Endodermal cell (in vitro differentiated cells): ENCODE data around the gene HAGH. TPM values are rescaled to one million over a fixed set of nuclear protein-coding genes. Genes with fewer than 3 reads are reported as not detected.

Source experiments
- DNase-seq: peaks from one replicate; pipeline ENCODE4 v3.0.0-alpha.2; 2017
- H3K27ac ChIP-seq: 2 replicates; pipeline ENCODE4 v1.5.1; 2013; ENCODE audit warnings: mild to moderate bottlenecking, low read depth, low read length, moderate library complexity
- H3K27me3 ChIP-seq: 2 replicates; pipeline ENCODE4 v1.6.1; 2013; ENCODE audit warnings: mild to moderate bottlenecking, low read length, moderate library complexity; ENCODE audit not compliant: insufficient read depth, control insufficient read depth, poor library complexity, severe bottlenecking
- H3K36me3 ChIP-seq: 2 replicates; pipeline ENCODE4 v1.7.0; 2013; ENCODE audit warnings: mild to moderate bottlenecking, low read length, moderate library complexity; ENCODE audit not compliant: control insufficient read depth, insufficient read depth
- H3K4me1 ChIP-seq: one replicate; pipeline ENCODE4 v1.7.0; 2013; ENCODE audit warnings: low read length; ENCODE audit not compliant: control insufficient read depth, insufficient read depth
- H3K4me3 ChIP-seq: 2 replicates; pipeline ENCODE4 v1.5.1; 2013; ENCODE audit warnings: mild to moderate bottlenecking, low read length, moderate library complexity
- H3K9ac ChIP-seq: 2 replicates; pipeline ENCODE4 v1.6.1; 2013; ENCODE audit warnings: mild to moderate bottlenecking, low read length, moderate library complexity; ENCODE audit not compliant: poor library complexity, severe bottlenecking; ENCODE audit errors: extremely low read depth
- H3K9me3 ChIP-seq: 2 replicates; pipeline ENCODE4 v1.6.1; 2013; ENCODE audit warnings: mild to moderate bottlenecking, low read length, moderate library complexity; ENCODE audit not compliant: control insufficient read depth
- H3K27ac Mint-ChIP-seq: 2 replicates; pipeline ENCODE4 v1.8.0; 2020; ENCODE audit warnings: mixed read lengths
- H3K27me3 Mint-ChIP-seq: 2 replicates; pipeline ENCODE4 v1.8.0; 2021; ENCODE audit warnings: mild to moderate bottlenecking, mixed read lengths; ENCODE audit not compliant: insufficient read depth
- H3K36me3 Mint-ChIP-seq: 2 replicates; pipeline ENCODE4 v1.8.0; 2020; ENCODE audit warnings: low read depth, mixed read lengths
- H3K4me1 Mint-ChIP-seq: 2 replicates; pipeline ENCODE4 v1.8.0; 2020; ENCODE audit warnings: mixed read lengths
- H3K4me3 Mint-ChIP-seq: 2 replicates; pipeline ENCODE4 v1.8.0; 2020; ENCODE audit warnings: mild to moderate bottlenecking, moderate library complexity, mixed read lengths
- H3K9me3 Mint-ChIP-seq: 2 replicates; pipeline ENCODE4 v1.8.0; 2020; ENCODE audit warnings: mild to moderate bottlenecking, mixed read lengths
- CTCF ChIP-seq: fragments of 200-600 bp; sonication (generic); conservative IDR thresholded peaks from 2 replicates; pipeline ENCODE4 v1.5.0; 2021; ENCODE audit warnings: antibody characterized with exemption, mild to moderate bottlenecking
- WGBS, 2 experiments: methylation state at CpG; one replicate each; pipeline versions ENCODE4 v1.1.5 to v1.1.7; 2013; ENCODE audit warnings: missing lambda C conversion rate in 2 of 2, mixed read lengths in 1 of 2; ENCODE audit not compliant: insufficient coverage in 1 of 2, insufficient read length in 1 of 2; 5-methylcytosine and 5-hydroxymethylcytosine counted together
- total RNA-seq, 2 donors: library from RNA; stranded (reverse); fragmentation: NEBNext Ultra II Directional in 1 of 2; extraction: Animal tissue kit (Norgen Biotek cat#: 25700) in 1 of 2; gene quantifications; 2 replicates in 1 of 2; 3 replicates in 1 of 2; pipeline ENCODE4 v1.2.1, GENCODE V29; 2021

Gene HAGH
- total RNA-seq, 2 donors from 2014 or later = 47.8 to 52.9 TPM

DNA sequence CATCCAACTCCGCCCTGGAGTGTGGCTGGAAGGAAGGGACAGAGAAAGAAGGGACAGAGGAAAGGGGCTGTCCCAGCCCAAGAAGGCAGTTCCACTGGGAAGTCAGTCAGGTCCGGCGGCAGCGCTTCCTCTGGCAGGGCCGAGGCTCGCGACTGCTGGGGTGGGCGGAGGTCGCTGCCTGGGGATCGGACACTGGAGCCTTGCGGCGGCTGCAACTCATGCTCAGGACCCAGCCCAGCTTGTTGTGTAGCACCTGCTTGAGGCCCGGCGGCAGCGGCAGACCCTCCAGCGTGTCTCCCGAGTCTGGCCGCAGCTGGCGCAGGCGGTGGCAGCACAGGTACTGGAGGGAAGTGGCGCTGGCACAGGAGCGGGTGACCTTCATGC lies 49.6 kb downstream of the HAGH start:
- Histone ChIP-seq H3K27me3 (no peaks in the 10 kb centered on the region), H3K36me3 (peaks cover 19% of the 10 kb centered on the region), H3K4me3 (no peak overlapping the region), H3K9ac (no peak overlapping the region), H3K27ac (no peak overlapping the region), H3K9me3 (no peaks in the 10 kb centered on the region), H3K4me1 (peaks cover 8% of the 10 kb centered on the region)
- H3K27ac Mint-ChIP-seq = no peak overlapping the region
- 97 to 99% methylated on average over 12 to 22 of the region's 22 CpGs for WGBS, 2 experiments
- peaks cover 10% of the 10 kb centered on the region for H3K4me1 Mint-ChIP-seq
- no peak for TF ChIP-seq CTCF
- no peak overlapping the region for H3K4me3 Mint-ChIP-seq
- no peak for DNase-seq
- peaks cover 12% of the 10 kb centered on the region for H3K36me3 Mint-ChIP-seq
- no peaks in the 10 kb centered on the region for H3K27me3 Mint-ChIP-seq
- no peaks in the 10 kb centered on the region for H3K9me3 Mint-ChIP-seq

DNA sequence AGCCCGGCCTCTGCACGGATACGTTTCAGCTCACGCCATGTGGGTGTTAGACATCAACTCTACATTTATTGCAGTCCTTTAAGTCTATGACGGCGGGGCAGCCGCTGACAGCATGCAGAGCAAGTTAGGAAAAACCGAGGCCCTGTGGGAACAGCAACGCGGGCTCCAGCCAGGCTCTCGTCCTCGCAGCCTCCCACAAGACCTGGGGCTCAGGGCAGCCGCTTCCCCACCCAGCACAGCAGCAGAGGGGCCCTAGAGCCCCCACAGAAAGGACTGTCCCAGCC lies 50.0 kb downstream of the HAGH start:
- Mint-ChIP-seq H3K4me1 (peaks cover 8% of the 10 kb centered on the region), H3K27ac (no peak overlapping the region), H3K27me3 (no peaks in the 10 kb centered on the region)

DNA sequence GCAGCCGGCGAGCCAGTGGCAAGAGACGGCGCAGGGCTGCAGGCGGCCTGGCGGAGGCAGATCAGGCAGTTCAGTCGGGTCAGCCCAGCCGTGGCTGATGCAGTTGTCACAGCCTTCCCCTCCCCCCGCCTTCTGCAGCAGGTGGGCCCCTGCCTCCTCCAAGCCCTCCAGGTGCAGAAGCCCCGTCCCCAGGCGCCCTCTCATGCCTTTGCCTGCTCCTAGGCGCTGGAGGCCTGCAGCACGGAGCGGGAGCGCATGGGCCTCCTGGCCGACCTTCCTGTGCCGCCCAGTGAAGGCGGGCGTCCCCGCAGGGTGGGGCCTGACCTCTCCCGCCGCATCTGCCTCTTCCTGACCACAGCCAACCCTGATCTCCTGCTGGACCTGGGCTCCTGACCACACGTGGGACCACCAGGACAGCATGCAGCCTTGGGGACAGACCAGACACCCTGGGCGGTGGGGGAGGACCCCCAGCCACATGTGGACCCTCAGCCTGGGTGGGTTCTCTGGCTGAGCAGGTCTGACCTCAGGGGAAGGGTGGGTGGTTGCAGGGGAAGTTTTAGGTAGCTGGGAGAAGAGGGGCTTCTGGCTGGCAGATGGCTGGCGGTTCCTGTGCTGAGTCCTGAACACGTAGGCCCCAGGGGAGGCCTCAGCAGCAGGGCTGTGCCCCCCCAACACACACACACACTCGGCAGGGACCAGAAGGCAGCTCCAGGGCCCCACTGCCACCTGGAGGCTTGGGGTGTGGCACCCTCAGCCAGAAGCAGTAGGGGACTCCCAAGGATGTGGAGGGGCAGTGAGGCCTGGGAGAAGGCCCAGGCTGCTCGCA lies 50.6 kb downstream of the HAGH start:
- no peaks in the 10 kb centered on the region for H3K27me3 Mint-ChIP-seq
- H3K4me1 Mint-ChIP-seq = peaks cover 3% of the 10 kb centered on the region
- Histone ChIP-seq H3K9ac (no peak overlapping the region), H3K4me3 (no peak overlapping the region), H3K36me3 (peaks cover 18% of the 10 kb centered on the region), H3K4me1 (peaks cover 4% of the 10 kb centered on the region), H3K9me3 (no peaks in the 10 kb centered on the region), H3K27me3 (no peaks in the 10 kb centered on the region), H3K27ac (no peak overlapping the region)
- peaks cover 12% of the 10 kb centered on the region for H3K36me3 Mint-ChIP-seq
- H3K9me3 Mint-ChIP-seq = no peaks in the 10 kb centered on the region
- no peak overlapping the region for H3K27ac Mint-ChIP-seq
- no peak overlapping the region for H3K4me3 Mint-ChIP-seq
- 94 to 96% methylated on average over 7 to 26 of the region's 28 CpGs for WGBS, 2 experiments
- DNase-seq = no peak
- TF ChIP-seq CTCF = no peak

More for the DNA sequence above, 50.0 kb downstream of the HAGH start:
- peaks cover 8% of the 10 kb centered on the region for H3K4me1 ChIP-seq
- no peak overlapping the region for H3K9ac ChIP-seq
- no peak for DNase-seq
- H3K36me3 Mint-ChIP-seq = peaks cover 12% of the 10 kb centered on the region
- H3K4me3 Mint-ChIP-seq = no peak overlapping the region
- H3K9me3 ChIP-seq = no peaks in the 10 kb centered on the region
- H3K36me3 ChIP-seq = peaks cover 19% of the 10 kb centered on the region
- H3K27me3 ChIP-seq = no peaks in the 10 kb centered on the region
- TF ChIP-seq CTCF = no peak
- H3K4me3 ChIP-seq = no peak overlapping the region
- H3K27ac ChIP-seq = no peak overlapping the region
- H3K9me3 Mint-ChIP-seq = no peaks in the 10 kb centered on the region
- 95 to 96% methylated on average over 12 to 13 of the region's 13 CpGs for WGBS, 2 experiments
